Fibroblast of pulmonary artery (primary cell): ENCODE results near the gene PDE9A.

Experiments used
- DNase-seq: peaks from one replicate; pipeline ENCODE4 v3.0.0-alpha.2; 2010; ENCODE audit warnings: low read depth
- H3K4me3 ChIP-seq: replicated peaks from 2 replicates; pipeline ENCODE4 v1.5.1; 2011; ENCODE audit warnings: low read depth, mild to moderate bottlenecking, control low read depth, low read length, moderate library complexity
- TF ChIP-seq, protein P1 (sequence below): IDR thresholded peaks from 2 replicates; pipeline ENCODE4 v1.5.1; 2011; ENCODE audit warnings: mild to moderate bottlenecking, control low read depth, low read length, inconsistent platforms; ENCODE audit errors: missing control alignments

PDE9A gene

DNA sequence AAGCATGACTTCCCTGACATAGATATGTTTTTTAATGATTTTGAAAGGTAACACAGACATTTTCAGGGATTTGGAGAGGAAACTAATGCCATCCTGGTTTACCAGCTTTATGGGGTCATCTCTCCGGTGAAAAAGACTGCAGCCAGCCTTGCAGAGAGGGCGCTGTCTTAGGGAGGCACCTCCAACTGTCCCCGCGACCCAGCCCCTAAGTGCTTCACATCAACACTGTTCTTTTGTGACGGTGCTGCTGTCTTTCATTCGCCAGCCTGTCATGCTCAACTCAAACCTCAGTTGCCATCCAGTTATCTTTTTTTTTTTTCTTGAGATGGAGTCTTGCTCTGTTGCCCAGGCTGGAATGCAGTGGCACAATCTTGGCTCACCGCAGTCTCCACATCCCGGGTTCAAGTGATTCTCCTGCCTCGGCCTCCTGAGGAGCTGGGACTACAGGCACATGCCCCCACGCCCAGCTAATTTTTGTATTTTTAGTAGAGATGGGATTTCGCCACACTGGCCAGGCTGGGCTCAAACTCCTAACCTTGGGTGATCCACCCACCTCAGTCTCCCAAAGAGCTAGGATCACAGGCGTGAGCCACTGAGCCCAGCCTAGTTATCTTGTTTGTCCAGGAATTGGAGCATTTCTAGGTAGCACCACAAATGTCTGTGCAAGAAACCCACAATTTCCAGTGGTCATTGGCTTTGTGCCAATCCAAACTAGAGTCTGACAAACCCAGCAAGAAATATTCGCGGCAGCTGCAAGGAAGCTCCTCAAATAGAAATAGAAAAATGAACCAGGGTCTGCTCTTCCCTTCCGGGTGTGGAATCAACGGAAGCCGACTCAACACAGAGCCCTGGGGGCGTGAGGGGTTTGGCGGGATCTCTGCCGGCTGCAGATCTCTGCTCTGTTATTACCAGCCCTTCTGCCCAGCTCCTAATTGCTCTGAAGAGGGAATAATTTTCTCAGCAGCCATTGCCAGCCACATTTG lies 24.2 kb downstream of the PDE9A start:
- TF ChIP-seq, protein P1, sequence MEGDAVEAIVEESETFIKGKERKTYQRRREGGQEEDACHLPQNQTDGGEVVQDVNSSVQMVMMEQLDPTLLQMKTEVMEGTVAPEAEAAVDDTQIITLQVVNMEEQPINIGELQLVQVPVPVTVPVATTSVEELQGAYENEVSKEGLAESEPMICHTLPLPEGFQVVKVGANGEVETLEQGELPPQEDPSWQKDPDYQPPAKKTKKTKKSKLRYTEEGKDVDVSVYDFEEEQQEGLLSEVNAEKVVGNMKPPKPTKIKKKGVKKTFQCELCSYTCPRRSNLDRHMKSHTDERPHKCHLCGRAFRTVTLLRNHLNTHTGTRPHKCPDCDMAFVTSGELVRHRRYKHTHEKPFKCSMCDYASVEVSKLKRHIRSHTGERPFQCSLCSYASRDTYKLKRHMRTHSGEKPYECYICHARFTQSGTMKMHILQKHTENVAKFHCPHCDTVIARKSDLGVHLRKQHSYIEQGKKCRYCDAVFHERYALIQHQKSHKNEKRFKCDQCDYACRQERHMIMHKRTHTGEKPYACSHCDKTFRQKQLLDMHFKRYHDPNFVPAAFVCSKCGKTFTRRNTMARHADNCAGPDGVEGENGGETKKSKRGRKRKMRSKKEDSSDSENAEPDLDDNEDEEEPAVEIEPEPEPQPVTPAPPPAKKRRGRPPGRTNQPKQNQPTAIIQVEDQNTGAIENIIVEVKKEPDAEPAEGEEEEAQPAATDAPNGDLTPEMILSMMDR = no peak
- H3K4me3 ChIP-seq = no peak overlapping the region
- DNase-seq = peak; percentile 64

DNA sequence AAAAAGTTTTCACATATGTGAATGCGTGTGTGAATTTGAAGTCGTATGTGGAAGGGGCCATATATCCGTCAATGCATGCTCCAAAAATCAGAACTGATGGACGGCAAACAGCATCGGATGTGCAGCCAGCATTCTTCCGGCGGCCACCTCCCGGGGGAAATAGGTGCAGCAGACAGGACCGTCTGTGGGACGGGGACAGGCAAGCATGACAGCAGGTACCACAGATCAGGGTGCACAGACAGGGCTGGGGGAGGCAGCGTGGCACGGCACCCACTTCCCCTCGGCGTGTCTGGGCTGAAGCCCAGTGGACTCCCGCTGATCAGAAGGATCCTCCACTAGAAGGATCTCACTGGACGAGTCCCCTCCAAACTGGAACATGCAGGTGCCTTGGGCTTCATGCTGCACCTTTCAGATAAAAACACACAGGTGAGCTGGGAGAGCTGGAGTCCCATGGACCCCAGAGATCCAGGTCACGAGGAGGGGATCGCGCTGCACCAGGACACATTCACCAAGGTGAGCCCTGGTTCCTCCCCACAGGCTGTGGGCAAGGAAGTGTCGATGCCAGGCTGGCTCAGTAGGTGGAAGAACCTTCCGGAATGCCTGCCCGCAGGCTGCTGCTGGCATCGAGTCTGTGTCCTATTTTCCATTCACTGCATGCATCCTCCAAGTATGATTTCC lies 25.3 kb downstream of the PDE9A start:
- H3K4me3 ChIP-seq = no peak overlapping the region
- TF ChIP-seq, protein P1 = no peak

DNA sequence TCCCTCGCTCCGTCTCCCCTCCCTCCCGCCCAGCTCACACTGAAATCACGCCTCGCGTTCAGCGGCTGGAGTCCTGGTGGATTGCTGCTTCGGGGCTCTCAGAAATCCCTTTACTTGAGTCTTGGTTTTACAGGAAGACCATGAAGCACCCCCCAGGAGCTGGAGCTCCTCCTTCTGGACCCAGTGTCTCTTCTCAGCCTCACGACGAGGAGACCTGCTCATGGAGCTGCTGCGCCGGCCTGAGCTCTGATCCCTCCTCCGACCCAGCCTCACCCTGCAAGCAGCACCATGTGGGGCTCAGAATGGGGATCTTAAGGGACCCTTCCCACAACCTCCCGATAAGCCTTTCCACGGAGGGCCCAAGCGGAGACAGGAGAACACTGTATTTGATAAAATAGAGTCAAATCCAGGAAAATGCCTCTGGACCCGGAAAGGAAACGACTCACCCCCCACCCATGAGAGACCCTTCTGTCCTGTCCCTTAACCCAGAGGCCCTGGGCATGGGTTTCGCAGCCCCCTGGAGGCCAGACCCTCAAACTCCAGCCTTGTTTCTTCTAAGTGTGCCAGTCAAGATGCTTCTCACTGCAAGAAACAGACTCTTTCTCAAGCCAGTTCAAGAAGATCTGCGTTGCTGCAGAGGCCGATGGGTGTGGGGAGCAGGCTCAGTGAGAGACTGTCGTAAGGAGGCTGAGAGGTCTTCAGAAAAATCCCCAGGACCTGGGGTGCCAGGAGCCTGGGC lies 26.1 kb downstream of the PDE9A start:
- TF ChIP-seq, protein P1 = no peak
- no peak overlapping the region for H3K4me3 ChIP-seq
- DNase-seq = no peak

More for the DNA sequence above, 25.3 kb downstream of the PDE9A start:
- DNase-seq = no peak

DNA sequence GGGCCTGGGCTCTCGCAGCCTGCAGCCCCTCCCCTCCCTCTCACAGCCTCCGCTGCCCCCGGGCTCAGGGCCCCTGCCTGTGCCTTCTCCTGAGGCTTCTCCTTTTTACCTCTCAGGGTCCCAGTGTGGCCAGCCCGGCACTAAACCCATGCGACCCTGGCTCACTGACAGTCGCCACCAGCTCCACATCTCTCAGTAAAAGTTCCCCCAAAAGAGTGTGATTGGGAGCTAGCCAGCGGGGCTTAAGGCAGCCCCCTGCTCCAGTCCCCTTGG lies 26.6 kb downstream of the PDE9A start:
- H3K4me3 ChIP-seq = no peak overlapping the region
- DNase-seq = no peak
- TF ChIP-seq, protein P1 = no peak

DNA sequence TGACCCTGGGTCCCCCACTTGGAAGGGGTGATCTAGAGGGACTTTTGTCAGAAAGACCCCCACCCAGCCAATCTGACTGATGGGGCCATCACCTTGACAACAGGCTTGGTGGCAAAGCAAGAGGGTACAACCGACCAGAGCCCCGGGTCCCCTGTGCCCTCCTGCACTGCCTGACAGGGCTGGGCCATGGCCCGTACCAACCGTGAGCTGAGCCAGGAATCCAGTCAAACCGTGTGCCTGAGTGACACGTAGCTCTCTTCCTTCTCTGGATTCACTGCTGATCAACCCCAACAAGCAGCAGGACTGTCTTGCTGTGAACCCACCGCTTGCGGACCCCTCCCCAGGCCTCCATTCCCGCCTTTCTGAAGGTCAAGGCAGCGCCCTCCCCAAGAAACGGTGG lies 27.0 kb downstream of the PDE9A start:
- no peak for DNase-seq
- TF ChIP-seq, protein P1 = no peak

DNA sequence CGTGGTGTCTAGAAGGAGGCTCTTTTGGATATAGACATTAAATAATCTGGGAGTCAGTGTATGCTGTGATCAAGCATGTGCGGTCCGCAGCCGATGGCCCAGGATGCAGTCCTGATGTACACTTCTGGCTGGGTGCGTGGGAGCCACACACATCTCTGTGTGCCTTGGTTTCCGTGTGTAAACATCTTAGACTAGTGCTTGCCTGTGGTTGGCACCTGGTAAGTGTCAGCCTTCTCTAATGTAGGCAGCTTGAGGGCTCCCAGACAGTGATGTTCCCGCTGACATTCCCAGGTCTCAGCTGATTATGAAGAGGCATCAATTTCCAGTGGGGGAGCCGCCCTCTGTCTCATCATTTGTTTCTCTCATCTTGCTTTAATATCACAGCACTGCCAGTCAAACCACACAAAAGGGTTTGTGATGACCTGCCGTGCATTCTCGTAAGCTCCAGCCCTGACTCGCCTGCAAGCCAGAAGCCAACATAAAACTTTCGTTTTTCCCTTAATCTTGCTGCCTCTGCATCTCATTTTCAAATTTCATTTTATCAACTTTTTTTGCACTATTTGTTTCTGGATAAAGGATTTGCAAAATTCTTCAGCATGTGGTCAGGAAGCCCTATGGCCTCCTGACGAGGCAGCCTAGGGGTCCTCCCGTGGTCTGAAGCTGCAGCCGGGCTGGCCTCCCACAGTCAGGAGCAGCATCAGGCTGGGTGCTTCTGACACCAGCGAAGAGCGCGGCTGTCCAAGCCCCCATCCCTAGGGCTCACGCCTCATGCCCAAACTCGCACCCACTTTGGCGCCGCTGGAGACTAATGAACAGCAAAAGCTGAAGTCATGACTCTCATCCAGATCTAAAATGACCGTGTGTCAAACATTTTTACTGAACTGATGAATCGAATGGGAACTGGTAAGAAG lies 28.1 kb downstream of the PDE9A start:
- DNase-seq = no peak

More for the DNA sequence above, 27.0 kb downstream of the PDE9A start:
- no peak overlapping the region for H3K4me3 ChIP-seq

More for the DNA sequence above, 28.1 kb downstream of the PDE9A start:
- TF ChIP-seq, protein P1 = no peak
- H3K4me3 ChIP-seq = no peak overlapping the region
